CD4-positive, alpha-beta T cell treated with Interferon gamma for 1 hour (primary cell): Measurements from ENCODE around the gene ADGRD1.
A peak's percentile ranks its signal among the peaks of the same experiment; 100 is the strongest.

Source experiments
- DNase-seq: peaks from one replicate; pipeline ENCODE4 v3.0.0-alpha.2; 2020

ADGRD1 gene

GRCh38 chr12:131093971-131094830 is 140.5 kb downstream of the ADGRD1 start:
- DNase-seq = no peak

GRCh38 chr12:131094831-131095805 is 141.4 kb downstream of the ADGRD1 start:
- no peak for DNase-seq

GRCh38 chr12:131095826-131096680 is 142.3 kb downstream of the ADGRD1 start:
- DNase-seq = no peak

- no peak for DNase-seq
Measured at GRCh38 chr12:131096681-131097181, 143.0 kb downstream of the ADGRD1 start.

- DNase-seq = no peak
Measured at GRCh38 chr12:131097202-131098177, 143.8 kb downstream of the ADGRD1 start.

- no peak for DNase-seq
Measured at GRCh38 chr12:131098178-131098981, 144.7 kb downstream of the ADGRD1 start.

GRCh38 chr12:131100031-131100674 is 146.4 kb downstream of the ADGRD1 start:
- no peak for DNase-seq

GRCh38 chr12:131101006-131101405 is 147.3 kb downstream of the ADGRD1 start:
- no peak for DNase-seq

GRCh38 chr12:131101703-131102492 is 148.2 kb downstream of the ADGRD1 start:
- DNase-seq = no peak

GRCh38 chr12:131102493-131102931 is 148.8 kb downstream of the ADGRD1 start:
- DNase-seq = no peak

GRCh38 chr12:131102991-131103668 is 149.4 kb downstream of the ADGRD1 start:
- DNase-seq = no peak

GRCh38 chr12:131103669-131104462 is 150.2 kb downstream of the ADGRD1 start:
- DNase-seq = no peak

- peak; percentile 63 for DNase-seq
Measured at GRCh38 chr12:131104463-131105350, 151.0 kb downstream of the ADGRD1 start.

GRCh38 chr12:131105351-131105735 is 151.6 kb downstream of the ADGRD1 start:
- no peak for DNase-seq

GRCh38 chr12:131105736-131106348 is 152.1 kb downstream of the ADGRD1 start:
- peak; percentile 21 for DNase-seq
